HG03139 (cell line): ENCODE data around the gene PSMC4.
A peak's percentile ranks its signal among the peaks of the same experiment; 100 is the strongest.

Experiments used
- ATAC-seq: cut with Tn5 transposase; IDR thresholded peaks from one replicate; pipeline ENCODE4 v1.9.1; 2021; ENCODE audit not compliant: unreplicated experiment

Gene PSMC4

GRCh38 chr19:39970675-39971379 lies at the start of gene PSMC4:
TSS of gene PSMC4 (plus strand) at chr19:39971165. CDS start at chr19:39971203, 38 bp downstream.
- peak; percentile 92 for ATAC-seq

GRCh38 chr19:39923862-39924261 lies 47.1 kb upstream of the PSMC4 start:
- ATAC-seq, result no peak

GRCh38 chr19:39924389-39924788 lies 46.6 kb upstream of the PSMC4 start:
- ATAC-seq, result no peak

- ATAC-seq, result no peak
These were observed 46.0 kb upstream of the PSMC4 start for GRCh38 chr19:39924952-39925351.

GRCh38 chr19:39926170-39926760 lies 44.7 kb upstream of the PSMC4 start:
- ATAC-seq, result no peak

GRCh38 chr19:39927076-39927475 lies 43.9 kb upstream of the PSMC4 start:
- ATAC-seq, result no peak

- ATAC-seq, result no peak
These were observed 43.2 kb upstream of the PSMC4 start for GRCh38 chr19:39927524-39928356.

- ATAC-seq, result no peak
These were observed 42.6 kb upstream of the PSMC4 start for GRCh38 chr19:39928357-39928725.

GRCh38 chr19:39929750-39930149 lies 41.2 kb upstream of the PSMC4 start:
- ATAC-seq, result no peak

GRCh38 chr19:39934584-39935363 lies 36.2 kb upstream of the PSMC4 start, which contains the start of gene FCGBP:
TSS of gene FCGBP (minus strand) at chr19:39934634.
- no peak for ATAC-seq

- no peak for ATAC-seq
These were observed 35.7 kb upstream of the PSMC4 start for GRCh38 chr19:39935364-39935661.

GRCh38 chr19:39936020-39936419 lies 34.9 kb upstream of the PSMC4 start:
- no peak for ATAC-seq

GRCh38 chr19:39936622-39937021 lies 34.3 kb upstream of the PSMC4 start:
- ATAC-seq, result no peak

GRCh38 chr19:39937094-39937720 lies 33.8 kb upstream of the PSMC4 start:
- ATAC-seq, result no peak

GRCh38 chr19:39937787-39938186 lies 33.2 kb upstream of the PSMC4 start:
- ATAC-seq, result no peak

- no peak for ATAC-seq
These were observed 31.4 kb upstream of the PSMC4 start for GRCh38 chr19:39939556-39939955.

GRCh38 chr19:39940221-39940833 lies 30.6 kb upstream of the PSMC4 start:
- no peak for ATAC-seq

- ATAC-seq, result no peak
These were observed 29.8 kb upstream of the PSMC4 start for GRCh38 chr19:39941151-39941550.

GRCh38 chr19:39941615-39942365 lies 29.2 kb upstream of the PSMC4 start:
- ATAC-seq, result no peak

GRCh38 chr19:39942366-39942730 lies 28.6 kb upstream of the PSMC4 start:
- ATAC-seq, result no peak
